Measurements from ENCODE around the gene INPP4B. TPM values are rescaled to one million over a fixed set of nuclear protein-coding genes. Genes with fewer than 3 reads are reported as not detected.

Gene INPP4B
- total RNA-seq, 1 donor from 2014 or later = 32.7 TPM

DNA sequence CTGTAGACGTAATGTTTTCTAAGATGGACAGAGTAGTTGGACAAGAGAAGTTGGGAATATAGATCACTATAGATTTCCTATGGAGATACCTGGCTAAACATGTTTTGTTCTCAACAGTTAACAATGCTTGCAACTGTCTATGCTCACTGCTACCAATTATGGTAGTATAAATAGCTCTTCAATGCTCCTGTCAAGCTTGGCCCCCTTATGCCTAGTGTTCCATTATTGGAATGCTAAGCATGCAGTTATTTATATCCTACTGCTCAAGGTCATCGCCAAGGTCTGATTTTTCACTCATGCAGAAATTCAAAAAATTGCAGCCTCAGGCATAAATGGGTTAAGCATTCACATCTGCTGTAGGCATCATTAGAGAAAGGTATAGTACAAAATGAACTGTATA, 690.8 kb downstream of the INPP4B start:
- Histone ChIP-seq H3K9me3 (no peaks in the 10 kb centered on the region), H3K27ac (no peak overlapping the region), H3K4me1 (no peaks in the 10 kb centered on the region), H3K4me3 (no peak overlapping the region), H3K27me3 (no peaks in the 10 kb centered on the region), H3K36me3 (no peaks in the 10 kb centered on the region)
- DNase-seq (ENCODE audit: low spot score in 2 of 2) = no peak
- intact Hi-C loops (cut with DNase I) = no loop called here
- no peak for TF ChIP-seq CTCF (IDR thresholded peaks at IDR 0.05)

GRCh38 chr4:142150483-142150882, 695.6 kb downstream of the INPP4B start:
- Histone ChIP-seq H3K27ac (no peak overlapping the region), H3K27me3 (no peaks in the 10 kb centered on the region), H3K9me3 (no peaks in the 10 kb centered on the region), H3K4me3 (no peak overlapping the region), H3K36me3 (no peaks in the 10 kb centered on the region), H3K4me1 (no peaks in the 10 kb centered on the region)
- intact Hi-C loops (cut with DNase I) = no loop called here
- TF ChIP-seq CTCF (IDR thresholded peaks at IDR 0.05) = no peak
- DNase-seq (ENCODE audit: low spot score in 2 of 2) = no peak

DNA sequence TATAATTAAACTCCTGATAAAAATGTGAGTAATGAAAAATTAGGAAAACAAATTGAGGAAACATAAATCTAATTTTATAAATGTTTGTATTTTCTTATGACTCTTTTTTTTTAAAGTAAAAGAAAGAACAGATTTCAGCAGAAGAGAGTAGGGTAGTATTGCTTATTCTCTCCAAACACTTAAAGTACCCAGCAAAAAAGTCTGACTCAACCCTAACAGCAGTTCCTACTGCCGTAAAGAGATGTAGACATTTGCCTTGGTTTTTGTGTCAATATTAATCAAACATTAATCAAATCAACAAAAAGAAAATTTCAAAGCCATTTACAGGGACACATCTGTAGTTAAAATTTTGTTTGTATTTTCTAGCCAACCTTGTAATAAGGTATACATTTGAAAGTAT, 701.3 kb downstream of the INPP4B start:
- DNase-seq (ENCODE audit: low spot score in 2 of 2) = no peak
- intact Hi-C loops (cut with DNase I) = no loop called here

GRCh38 chr4:142142366-142143054, 703.6 kb downstream of the INPP4B start:
- DNase-seq (ENCODE audit: low spot score in 2 of 2) = no peak
- Histone ChIP-seq H3K4me3 (no peak overlapping the region), H3K27me3 (no peaks in the 10 kb centered on the region), H3K36me3 (no peaks in the 10 kb centered on the region), H3K4me1 (no peaks in the 10 kb centered on the region), H3K27ac (no peak overlapping the region), H3K9me3 (no peaks in the 10 kb centered on the region)
- intact Hi-C loops (cut with DNase I) = no loop called here
- no peak for TF ChIP-seq CTCF (IDR thresholded peaks at IDR 0.05)

More for the DNA sequence above, 701.3 kb downstream of the INPP4B start:
- H3K27ac ChIP-seq = no peak overlapping the region
- no peaks in the 10 kb centered on the region for H3K9me3 ChIP-seq
- H3K27me3 ChIP-seq = no peaks in the 10 kb centered on the region
- H3K4me1 ChIP-seq = no peaks in the 10 kb centered on the region
- no peak for TF ChIP-seq CTCF (IDR thresholded peaks at IDR 0.05)
- no peak overlapping the region for H3K4me3 ChIP-seq
- no peaks in the 10 kb centered on the region for H3K36me3 ChIP-seq

DNA sequence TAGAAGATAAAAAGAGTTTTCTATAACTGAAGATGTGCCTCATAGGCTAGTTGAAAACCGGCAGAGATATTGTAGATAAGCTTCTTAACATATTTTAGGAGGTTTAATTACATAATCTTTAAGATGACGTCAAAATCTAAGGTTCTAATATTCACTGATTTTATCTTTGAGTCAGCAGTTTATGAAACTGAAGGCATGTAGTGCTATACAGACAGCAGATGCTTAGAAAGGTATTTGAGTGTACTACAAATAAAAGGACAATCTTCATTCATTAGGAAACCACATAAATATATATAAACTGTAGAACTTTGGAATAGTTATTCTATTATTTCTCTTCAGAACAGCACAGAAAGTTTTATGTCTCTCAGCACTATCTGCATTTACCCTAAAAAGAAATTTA, 704.9 kb downstream of the INPP4B start:
- intact Hi-C loops (cut with DNase I) = no loop called here
- H3K27ac ChIP-seq = no peak overlapping the region
- TF ChIP-seq CTCF (IDR thresholded peaks at IDR 0.05) = no peak

More for the DNA sequence above, 704.9 kb downstream of the INPP4B start:
- H3K9me3 ChIP-seq = no peaks in the 10 kb centered on the region
- no peaks in the 10 kb centered on the region for H3K27me3 ChIP-seq
- no peaks in the 10 kb centered on the region for H3K4me1 ChIP-seq
- peaks cover 0 to under 1% of the 10 kb centered on the region in 2 donors for H3K36me3 ChIP-seq
- no peak overlapping the region for H3K4me3 ChIP-seq
- no peak for DNase-seq (ENCODE audit: low spot score in 2 of 2)

Data from ascending aorta (tissue), 2 donors.